K562 (cell line): Measurements from ENCODE around the gene HMGCL. TPM values are rescaled to one million over a fixed set of nuclear protein-coding genes. Genes with fewer than 3 reads are reported as not detected.

Experiments
- ATAC-seq: fragments of 200-7000 bp; cut with Tn5 transposase; 3 replicates; pipeline ENCODE4 v1.9.1; 2020; ENCODE audit warnings: moderate library complexity
- BruUV-seq: library from RNA; stranded (reverse); fragments of 400-500 nt; replicated peaks from 2 replicates; lab custom pipeline; 2021; lab: Mats Ljungman, UMichigan
- CTCF ChIA-PET: fragments of 300-600 bp; formaldehyde crosslinking; extraction: SDS; loops from one replicate; lab custom pipeline; 2021; ENCODE audit warnings: low intra/inter-chr PET ratio; lab: Yijun Ruan, JAX
- POLR2A ChIA-PET: fragments of 300-600, 350-650 bp; sonication (Branson Sonifier 250); formaldehyde crosslinking; extraction: SDS; loops from one replicate; lab custom pipeline; 2021; ENCODE audit warnings: antibody characterized with exemption, inconsistent platforms; lab: Yijun Ruan, JAX
- DNase-seq, 4 experiments: peaks; one replicate each; pipeline versions ENCODE4 v3.0.0 to v3.0.0-alpha.2; 2011 to 2018; ENCODE audit warnings: low spot score in 3 of 4, mixed read lengths in 3 of 4; ENCODE audit errors: extremely low read depth in 1 of 4
- FAIRE-seq: peaks from 2 replicates; lab custom pipeline; 2011; peaks lifted over from hg19 to GRCh38; lab: Jason Lieb, UNC
- H2AFZ ChIP-seq: 2 replicates; pipeline ENCODE4 v1.6.0; 2011; ENCODE audit warnings: low read depth, low read length, control low read depth, inconsistent platforms
- H3K27ac ChIP-seq: fragments of 200-600 bp; 3 replicates; pipeline ENCODE4 v1.8.0; 2011; ENCODE audit warnings: low read depth, mild to moderate bottlenecking, control low read depth, inconsistent platforms, low read length, moderate library complexity, mixed read lengths; ENCODE audit errors: extremely low read depth
- H3K27me3 ChIP-seq, 2 experiments: fragments of 300-600 bp in 1 of 2; 2 replicates in 1 of 2; 3 replicates in 1 of 2; pipeline versions ENCODE4 v1.6.0 to v1.8.0; 2011; ENCODE audit warnings: inconsistent platforms in 2 of 2, low read length in 2 of 2, mild to moderate bottlenecking in 1 of 2, mixed read lengths in 1 of 2, moderate library complexity in 1 of 2; ENCODE audit not compliant: control insufficient read depth in 2 of 2, insufficient read depth in 2 of 2
- H3K36me3 ChIP-seq: fragments of 300-600 bp; 3 replicates; pipeline ENCODE4 v1.8.0; 2011; ENCODE audit warnings: mild to moderate bottlenecking, low read length, inconsistent platforms; ENCODE audit not compliant: control insufficient read depth, insufficient read depth
- H3K4me1 ChIP-seq, 2 experiments: fragments of 200-600 bp in 1 of 2; replicated peaks in 1 of 2; 2 replicates in 1 of 2; 3 replicates in 1 of 2; pipeline versions ENCODE4 v1.5.1 to v1.8.0; 2011; ENCODE audit warnings: inconsistent platforms in 2 of 2, low read length in 2 of 2, mild to moderate bottlenecking in 1 of 2, mixed read lengths in 1 of 2, moderate library complexity in 1 of 2; ENCODE audit not compliant: control insufficient read depth in 2 of 2, insufficient read depth in 2 of 2
- H3K4me2 ChIP-seq: 2 replicates; pipeline ENCODE4 v1.6.1; 2011; ENCODE audit warnings: low read length, control low read depth, inconsistent platforms, mixed read lengths; ENCODE audit not compliant: insufficient read depth
- H3K4me3 ChIP-seq: fragments of 200-600 bp; sonication (generic), shearing (Covaris generic); 2 replicates; pipeline ENCODE4 v1.5.1; 2016; ENCODE audit warnings: control low read depth, inconsistent platforms
- H3K79me2 ChIP-seq: fragments of 200-600 bp; 3 replicates; pipeline ENCODE4 v1.8.0; 2011; ENCODE audit warnings: low read length, inconsistent platforms; ENCODE audit not compliant: control insufficient read depth, insufficient read depth
- H3K9ac ChIP-seq, 2 experiments: 2 replicates each; pipeline versions ENCODE4 v1.6.0 to v1.6.1; 2011; ENCODE audit warnings: low read depth in 2 of 2, low read length in 2 of 2, control low read depth in 1 of 2, inconsistent platforms in 1 of 2, mild to moderate bottlenecking in 1 of 2, mixed read lengths in 1 of 2; ENCODE audit not compliant: insufficient read depth in 1 of 2
- H3K9me1 ChIP-seq: one replicate; pipeline ENCODE4 v1.6.0; 2011; ENCODE audit warnings: inconsistent platforms, mild to moderate bottlenecking, low read length, moderate library complexity; ENCODE audit not compliant: control insufficient read depth, insufficient read depth
- H3K9me3 ChIP-seq: replicated peaks from 2 replicates; pipeline ENCODE4 v1.5.1; 2011; ENCODE audit warnings: low read depth, low read length, inconsistent platforms; ENCODE audit not compliant: control insufficient read depth, insufficient read depth
- H4K20me1 ChIP-seq: replicated peaks from 2 replicates; pipeline ENCODE4 v1.6.1; 2011; ENCODE audit warnings: low read length, inconsistent platforms, mixed read lengths; ENCODE audit not compliant: control insufficient read depth, insufficient read depth
- CHD4 ChIP-seq: fragments of 200-600 bp; sonication (generic); IDR thresholded peaks from 3 replicates; pipeline ENCODE4 v1.6.1; 2012; ENCODE audit warnings: low read depth, mild to moderate bottlenecking, mixed read lengths, low read length, inconsistent platforms; ENCODE audit not compliant: insufficient read depth, insufficient replicate concordance, poor library complexity, severe bottlenecking
- GTF2F1 ChIP-seq: IDR thresholded peaks from 2 replicates; pipeline ENCODE4 v1.6.1; 2011; ENCODE audit warnings: low read depth, low read length, improper control_type of control experiment
- HDAC8 ChIP-seq: fragments of 450-650 bp; IDR thresholded peaks from 2 replicates; pipeline ENCODE4 v1.6.1; 2016; ENCODE audit warnings: mild to moderate bottlenecking, missing genetic modification characterization, moderate library complexity, missing compliant biosample characterization
- KDM5B ChIP-seq: fragments of 200-600 bp; sonication (generic); IDR thresholded peaks from 2 replicates; pipeline ENCODE4 v1.6.1; 2012; ENCODE audit warnings: low read depth, mild to moderate bottlenecking, moderate library complexity, low read length, control low read depth, inconsistent platforms; ENCODE audit not compliant: insufficient replicate concordance
- POLR2G ChIP-seq: fragments of 200-400 bp; formaldehyde crosslinking; IDR thresholded peaks from 2 replicates; pipeline ENCODE4 v1.6.1; 2017; ENCODE audit warnings: low read depth, mild to moderate bottlenecking, antibody characterized with exemption, low read length, moderate library complexity
- RBFOX2 ChIP-seq: fragments of 200-400 bp; formaldehyde crosslinking; IDR thresholded peaks from 2 replicates; pipeline ENCODE4 v1.6.1; 2017; ENCODE audit warnings: low read depth, mild to moderate bottlenecking, low read length, moderate library complexity
- RBM22 ChIP-seq: fragments of 200-400 bp; formaldehyde crosslinking; IDR thresholded peaks from 2 replicates; pipeline ENCODE4 v1.6.1; 2018; ENCODE audit warnings: low read length, low read depth; ENCODE audit not compliant: poor library complexity, severe bottlenecking
- TEAD4 ChIP-seq, 2 experiments: sonication (generic) in 1 of 2; formaldehyde crosslinking in 1 of 2; IDR thresholded peaks; 2 replicates each; pipeline versions ENCODE4 v1.6.1 to v1.8.0; 2012 to 2022; ENCODE audit warnings: borderline replicate concordance in 1 of 2, inconsistent platforms in 1 of 2, low read length in 1 of 2, mild to moderate bottlenecking in 1 of 2, missing genetic modification reagents in 1 of 2
- ZNF175 ChIP-seq: fragments of 200-800 bp; sonication (Bioruptor generic); IDR thresholded peaks from 2 replicates; pipeline ENCODE4 v1.6.1; 2016; ENCODE audit warnings: low read depth, mild to moderate bottlenecking, missing genetic modification characterization, missing compliant biosample characterization
- ZNF408 ChIP-seq: fragments of 250-450 bp; sonication (Bioruptor Pico); IDR thresholded peaks from 2 replicates; pipeline ENCODE4 v1.4.0; 2020; ENCODE audit warnings: low read depth, mild to moderate bottlenecking, moderate library complexity
- WGBS: fragments of 100-300 bp; shearing (Covaris generic); methylation state at CpG from one replicate; pipeline ENCODE4 v1.1.6; 2016; ENCODE audit warnings: low coverage, mixed read lengths; ENCODE audit not compliant: insufficient coverage; ENCODE audit errors: missing lambda C conversion rate; 5-methylcytosine and 5-hydroxymethylcytosine counted together
- in situ Hi-C: fragments of 300-500 bp; cut with MboI; formaldehyde crosslinking; loops from 4 replicates; pipeline ENCODE4 v1.15.0; 2018; ENCODE audit warnings: inconsistent platforms, mixed read lengths
- intact Hi-C: fragments of 100-400 bp; cut with micrococcal nuclease; formaldehyde crosslinking; loops from 2 replicates; pipeline ENCODE4 v1.14.2; 2022
- polyA plus RNA-seq, 8 experiments: library from polyadenylated mRNA; depleted of rRNA in 4 of 8; stranded (reverse) in 5 of 8; unstranded in 3 of 8; fragments of >200 nt; fragmentation: Nextera tagmentation in 2 of 8; fragmentation: Illumina TruSeq in 1 of 8; extraction: Ambion mirVana in 2 of 8; extraction: Trizol in 1 of 8; gene quantifications; 2 replicates each; pipeline versions ENCODE4 v1.2.1 to v1.2.3, GENCODE V29; 2011 to 2014; ENCODE audit warnings: inconsistent platforms in 1 of 8, missing spikeins in 1 of 8
- total RNA-seq, 7 experiments: library from RNA; depleted of rRNA in 6 of 7; stranded (reverse); fragments of >200 nt in 6 of 7; fragmentation: Illumina TruSeq in 2 of 7; extraction: Trizol in 2 of 7; gene quantifications; 2 replicates each; pipeline versions ENCODE4 v1.2.1 to v1.2.3, GENCODE V29; 2011 to 2021; ENCODE audit warnings: low replicate concordance in 1 of 7

The HMGCL gene
- total and polyA plus RNA-seq, 9 of the 15 experiments (the other 6 are each of a cell fraction or from before 2014, with no cell fraction given) = 18.0 to 82.2 (median 24.2) TPM

- 64% methylated on average over 18 of the region's 19 CpGs for WGBS
- TF ChIP-seq KDM5B (peak; percentile 28), ZNF175 (CRISPR knock-in tag) (no peak), ZNF408 (CRISPR knock-in tag) (no peak), HDAC8 (tag) (no peak), RBM22 (peak; percentile 8), TEAD4 (IDR thresholded peaks at IDR 0.05; ENCODE audit: low read length) (no peak), TEAD4 (CRISPR knock-in tag; IDR thresholded peaks at IDR 0.05; ENCODE audit: borderline replicate concordance) (0 out of 2 replicates have a peak, but pooled peaks have one; percentile 42), GTF2F1 (no peak), RBFOX2 (peak; percentile 62), POLR2G (peak; percentile 68), CHD4 (no peak)
- Histone ChIP-seq H3K9ac (peak overlapping the region; percentile 39 to 92; a peak in 3 of 4 replicates), H3K27me3 (no peaks in the 10 kb centered on the region), H3K79me2 (peaks cover 29% of the 10 kb centered on the region), H2AFZ (no peak overlapping the region), H4K20me1 (peaks cover 3% of the 10 kb centered on the region; the same call in 1 of the 2 replicates), H3K9me3 (no peaks in the 10 kb centered on the region), H3K4me3 (peak overlapping the region; percentile 58), H3K4me1 (peaks cover 31 to 52% of the 10 kb centered on the region in 2 experiments), H3K27ac (peak overlapping the region; percentile 47), H3K36me3 (peaks cover 60% of the 10 kb centered on the region), H3K4me2 (peak overlapping the region; percentile 98), H3K9me1 (no peaks in the 10 kb centered on the region)
- no peak for DNase-seq
- ChIA-PET CTCF (no interaction called here), POLR2A (interaction anchor here (0.6 to 10.2 kb wide), 7 partner anchors 8 to 97 kb away, joined by 3 to 197 read pairs (median 11); partner anchors contain the start of genes GALE and PITHD1)
- intact Hi-C loops = no loop called here
- no peak for FAIRE-seq
- BruUV-seq = no TSS peak
- in situ Hi-C loops = no loop called here
- no peak for ATAC-seq
Observed at GRCh38 chr1:23792151-23792945, 32.9 kb downstream of the HMGCL start.
